NCI-H2081 treated with DMSO at 0.1 percent for 48 hours (cell line): ENCODE data around the gene REC8.
"Not testable (repeated sequence)": the region's sequence is repeated elsewhere in the genome, so short reads cannot be mapped to it uniquely, and the experiment has no call there.

ENCODE experiments used
- DNase-seq: peaks from one replicate; lab custom pipeline; 2025; lab: John Stamatoyannopoulos, UW

Gene REC8

DNA sequence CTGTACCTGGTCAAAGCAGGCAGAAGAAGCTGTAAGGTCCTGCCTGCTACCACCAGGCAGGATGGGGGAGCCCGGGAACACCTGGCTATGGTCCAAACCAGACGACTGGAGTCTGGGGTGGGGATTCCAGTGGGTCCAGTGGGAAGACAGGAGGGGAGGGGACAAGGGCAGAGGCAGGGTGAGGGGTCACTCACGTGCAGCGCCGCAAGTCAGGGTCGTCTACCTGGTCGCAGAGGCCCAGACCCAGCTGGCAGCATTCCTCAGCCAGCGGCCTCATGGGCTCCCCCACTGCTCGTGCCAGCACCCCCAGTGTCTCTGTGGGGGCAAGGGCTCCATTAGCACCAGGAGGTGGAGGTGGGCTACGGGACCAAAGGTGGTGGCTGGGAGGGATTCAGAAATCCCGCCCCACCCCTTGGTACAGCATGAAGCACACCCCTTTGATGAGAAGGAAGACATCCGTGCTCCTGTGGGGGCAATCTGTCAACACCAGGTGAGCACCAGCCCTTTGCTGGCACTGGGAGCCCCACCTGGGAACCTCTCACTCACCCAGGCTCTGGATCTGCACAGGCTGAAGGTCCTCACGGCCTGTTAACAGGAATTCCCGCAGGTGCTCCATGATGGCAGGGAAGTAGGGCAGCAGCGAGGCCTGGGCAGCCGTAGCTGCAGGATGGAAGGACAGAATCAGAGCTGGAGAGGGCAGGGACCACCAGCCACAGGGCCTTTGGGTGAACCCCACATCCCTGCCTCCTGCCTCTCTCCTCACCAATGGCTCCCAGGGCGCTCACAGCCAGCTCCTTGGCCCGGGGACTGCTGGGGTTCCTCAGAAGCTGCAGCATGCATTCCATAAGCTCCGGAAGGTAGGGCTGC, 12.5 kb downstream of the REC8 start:
- no peak for DNase-seq

DNA sequence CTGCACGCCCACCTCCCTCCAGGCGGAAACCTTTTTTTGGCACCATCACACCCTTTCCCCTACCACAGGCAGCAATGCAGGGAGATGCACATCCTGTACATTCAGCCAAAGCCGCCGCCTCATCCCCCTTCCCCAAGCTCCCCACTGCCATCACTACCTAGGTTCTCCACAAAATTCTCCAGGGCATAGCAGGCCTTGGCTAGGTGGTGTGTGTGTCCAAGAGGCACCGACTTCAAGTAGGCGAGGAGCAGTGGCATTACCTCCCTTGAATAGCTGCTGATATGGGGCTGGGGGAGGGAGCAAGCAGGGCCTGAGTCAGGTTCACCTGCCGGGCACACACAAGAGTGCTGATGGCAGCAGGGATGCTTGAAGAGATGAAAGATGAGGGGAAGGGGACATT, 13.1 kb downstream of the REC8 start:
- DNase-seq = no peak

DNA sequence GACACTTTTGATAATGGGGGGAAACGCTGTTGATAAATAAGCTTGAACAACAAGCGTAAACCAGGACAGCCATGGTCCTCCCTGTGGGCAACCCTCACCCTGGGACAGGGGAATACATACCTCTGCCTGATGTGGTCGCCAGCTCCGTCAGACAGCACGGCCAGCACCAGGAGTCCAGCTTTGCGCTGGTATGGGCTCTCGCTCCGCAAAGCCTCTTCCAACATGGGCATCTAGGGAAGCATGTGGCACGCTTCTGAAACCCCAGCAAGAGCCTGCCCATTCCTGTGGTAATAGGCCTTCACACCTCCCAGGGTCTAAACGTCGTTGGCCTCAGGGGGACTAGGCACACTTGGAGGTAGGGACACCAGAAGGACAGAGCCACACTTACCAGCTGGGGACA, 13.9 kb downstream of the REC8 start:
- no peak for DNase-seq

DNA sequence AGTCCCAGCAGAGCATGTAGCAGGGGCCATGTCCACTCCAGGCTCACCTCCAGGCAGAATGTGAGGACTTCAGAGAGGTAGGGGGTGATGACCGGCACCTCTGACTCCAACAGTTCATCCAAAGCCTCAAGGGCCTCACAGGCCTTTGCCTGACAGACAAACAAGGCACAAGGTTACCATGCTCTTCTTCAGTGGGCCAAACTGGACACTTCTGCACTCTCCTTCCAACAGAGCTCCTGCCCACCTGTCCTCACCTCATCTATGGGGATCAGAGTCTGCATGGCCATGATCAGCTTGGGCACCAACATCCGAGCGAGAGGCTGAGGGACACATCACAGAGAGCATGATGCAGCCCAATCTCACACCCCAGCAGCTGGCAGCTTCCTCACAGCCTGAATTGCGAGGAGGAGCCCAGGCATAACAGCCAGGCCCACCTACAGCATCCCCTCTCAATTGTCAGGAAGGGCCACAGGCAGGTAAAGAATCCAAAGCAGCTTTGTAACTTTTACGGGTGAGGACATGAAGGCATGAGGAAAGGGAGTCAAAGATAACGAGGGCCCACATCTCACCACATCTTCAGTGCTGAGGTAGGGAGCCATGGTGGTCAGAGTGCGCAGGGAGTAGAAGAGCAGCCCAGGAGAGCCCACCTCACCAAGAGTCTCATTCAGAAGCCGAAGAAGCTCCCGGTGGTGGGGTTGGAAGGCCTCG, 15.1 kb downstream of the REC8 start:
- DNase-seq = no peak

DNA sequence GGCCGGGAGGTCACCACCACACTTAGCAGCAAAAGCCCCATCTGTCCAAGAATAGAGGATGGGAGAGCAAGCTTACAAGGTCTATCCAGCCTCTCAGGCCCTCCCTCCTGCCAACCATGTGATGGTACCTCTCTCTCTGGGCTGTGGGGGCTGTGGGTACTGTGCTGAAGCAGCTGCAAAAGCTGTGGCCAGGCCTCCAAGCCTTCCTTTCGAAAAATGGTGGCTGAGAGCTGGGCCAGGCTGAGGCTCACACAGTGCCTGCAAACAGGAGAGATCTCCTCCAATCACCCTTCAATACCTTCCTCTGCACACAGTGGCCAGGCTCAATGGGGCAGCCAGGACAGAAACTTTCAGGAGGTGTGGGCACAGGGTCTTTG, 15.6 kb downstream of the REC8 start:
- DNase-seq = no peak

DNA sequence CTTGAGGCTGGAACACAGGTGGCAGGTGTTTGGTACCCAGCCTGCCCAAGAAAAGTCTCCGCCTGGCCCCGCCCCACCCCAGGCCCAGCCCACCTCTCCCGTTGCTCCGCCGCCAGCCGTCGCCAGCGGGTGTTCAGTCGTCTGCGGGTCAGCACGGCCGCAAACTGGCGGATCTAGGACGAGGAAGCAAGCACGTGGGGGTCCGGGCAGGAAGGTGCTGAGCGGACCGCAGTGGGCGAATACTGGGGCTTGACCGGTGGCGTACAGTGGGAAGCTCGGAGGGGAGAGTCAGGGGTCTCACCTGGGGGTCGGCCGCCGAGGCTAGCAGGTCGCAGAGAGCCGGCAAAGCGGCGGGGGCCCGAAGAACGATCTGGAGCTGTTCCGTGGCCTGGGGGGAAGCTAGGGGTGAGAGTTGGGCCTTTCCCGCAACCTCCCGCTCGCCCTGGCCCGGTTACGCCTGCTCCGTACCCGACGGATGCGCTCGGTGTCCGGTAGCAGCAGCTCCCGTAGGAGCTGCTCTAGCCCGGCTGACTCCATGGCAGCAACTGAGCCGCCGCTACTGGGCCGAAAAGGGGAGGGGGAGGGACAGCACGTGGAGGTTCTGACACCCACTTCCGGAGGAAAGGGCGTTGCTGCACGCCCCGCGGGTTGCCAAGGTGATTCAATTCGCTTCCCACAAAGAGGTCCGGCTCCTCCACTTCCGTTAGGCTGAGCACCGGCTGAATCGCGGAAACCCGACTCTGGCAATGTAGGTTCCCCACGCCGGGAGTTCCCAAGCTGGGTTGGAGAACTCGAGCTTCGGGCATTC, 16.6 kb downstream of the REC8 start, which contains the start of gene IPO4:
IPO4 (minus strand) TSS at position 566 of the 808 bp plus-strand sequence; CDS start at position 537, 29 bp downstream.
- peak; percentile 84 for DNase-seq

DNA sequence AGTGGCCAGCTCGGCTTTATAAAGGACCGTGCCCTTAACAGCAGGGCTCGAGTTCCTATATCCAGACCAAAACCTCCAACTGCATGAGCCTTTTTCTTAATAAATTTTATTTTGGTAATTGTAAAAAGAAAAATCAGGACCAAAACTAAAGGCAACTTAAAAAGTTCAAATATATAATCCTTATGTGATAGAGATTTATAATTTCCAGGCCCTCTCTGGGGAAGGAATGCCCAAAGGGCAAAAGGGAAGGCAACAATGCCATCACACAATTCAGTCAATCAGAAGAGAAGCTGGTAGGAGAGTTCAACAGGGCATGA, 17.1 kb downstream of the REC8 start:
- no peak for DNase-seq

DNA sequence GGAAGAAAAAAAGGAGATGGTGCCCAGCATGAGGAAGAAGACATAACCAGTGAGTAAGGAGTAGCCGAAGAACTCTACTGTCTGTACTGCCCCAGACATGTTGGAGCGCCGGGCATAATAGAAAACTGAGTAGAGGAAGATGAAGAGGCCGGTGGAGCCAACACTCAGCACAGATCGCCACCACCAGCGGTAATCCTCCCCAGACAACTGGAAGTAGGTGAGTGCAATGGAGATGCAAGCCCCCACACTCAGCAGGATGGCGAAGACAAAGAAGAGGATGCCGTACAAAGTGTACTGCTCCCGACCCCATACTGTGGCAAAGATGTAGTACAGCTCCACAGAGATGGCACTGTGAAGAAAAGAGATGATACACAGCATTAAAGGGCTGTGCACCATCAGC, 17.6 kb downstream of the REC8 start:
- no peak for DNase-seq

DNA sequence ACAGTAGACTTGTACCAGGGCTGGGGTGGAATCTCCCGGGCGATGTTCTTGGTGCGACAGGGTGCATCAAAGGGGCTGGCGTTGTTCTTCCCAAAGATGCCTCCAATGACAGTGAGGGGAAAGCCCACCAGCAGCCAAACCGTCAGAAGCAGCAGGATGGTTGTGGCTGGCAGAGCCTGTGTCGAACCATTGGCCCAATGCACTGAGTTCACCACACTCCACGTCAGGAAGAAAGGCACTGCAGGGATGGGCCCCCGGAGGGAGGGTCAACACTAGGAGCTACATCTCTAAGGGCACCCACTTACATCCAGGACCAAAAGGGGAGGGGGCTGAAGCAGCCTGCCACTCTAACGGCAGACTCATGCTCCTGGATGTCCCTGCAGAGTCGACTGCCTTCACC, 18.5 kb downstream of the REC8 start:
- no peak for DNase-seq

DNA sequence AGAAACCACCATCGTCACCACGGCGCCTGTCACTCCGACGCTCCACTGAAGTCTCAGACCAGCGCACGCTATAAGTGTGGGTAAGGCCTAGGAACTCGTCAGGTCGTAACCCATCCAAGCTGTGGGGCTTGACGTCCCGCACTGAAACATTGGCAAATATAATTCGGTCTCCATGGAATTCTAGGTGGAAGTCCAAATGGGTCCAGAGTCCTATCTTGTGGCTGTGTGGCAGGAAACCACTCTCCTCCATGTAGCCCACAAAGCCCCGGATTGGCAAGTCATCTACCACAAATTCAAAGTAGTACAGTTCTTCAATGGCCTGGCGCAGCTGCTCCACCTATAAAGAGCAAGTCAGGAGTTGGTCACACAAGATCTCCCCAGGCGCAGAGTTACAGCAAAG, 21.1 kb downstream of the REC8 start:
- no peak for DNase-seq

DNA sequence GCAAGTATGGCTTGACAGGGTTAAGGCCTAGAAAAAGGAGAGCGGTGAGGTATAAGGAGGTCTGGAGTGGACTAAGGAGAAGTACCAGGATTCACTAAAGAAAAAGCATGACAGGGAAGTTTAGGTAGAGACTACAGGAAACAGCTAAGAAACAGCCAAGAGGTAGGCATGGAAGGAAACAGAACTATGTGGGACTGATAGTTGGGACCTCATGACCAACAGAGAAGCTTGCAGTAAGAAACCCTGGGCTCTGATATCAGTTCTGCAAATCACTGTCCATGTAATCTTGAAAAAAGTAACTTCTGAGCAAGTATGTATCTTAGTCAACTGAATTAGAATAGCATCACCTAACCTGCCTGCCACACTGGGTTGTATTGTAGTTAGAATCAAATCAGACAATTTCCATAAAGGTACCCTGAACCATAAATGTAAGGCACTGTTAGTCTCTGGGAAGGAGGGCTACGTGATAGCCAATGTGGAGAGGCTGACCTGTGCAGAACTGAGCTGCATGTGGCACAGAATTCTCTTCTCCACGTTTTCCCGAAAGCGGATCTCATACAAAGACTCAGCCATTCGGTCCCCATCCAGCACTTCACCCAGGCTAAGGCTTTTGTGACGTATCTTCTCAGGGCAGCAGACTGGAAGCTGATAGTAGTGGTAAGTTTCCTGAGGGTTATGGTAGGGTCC, 22.4 kb downstream of the REC8 start:
- no peak for DNase-seq

DNA sequence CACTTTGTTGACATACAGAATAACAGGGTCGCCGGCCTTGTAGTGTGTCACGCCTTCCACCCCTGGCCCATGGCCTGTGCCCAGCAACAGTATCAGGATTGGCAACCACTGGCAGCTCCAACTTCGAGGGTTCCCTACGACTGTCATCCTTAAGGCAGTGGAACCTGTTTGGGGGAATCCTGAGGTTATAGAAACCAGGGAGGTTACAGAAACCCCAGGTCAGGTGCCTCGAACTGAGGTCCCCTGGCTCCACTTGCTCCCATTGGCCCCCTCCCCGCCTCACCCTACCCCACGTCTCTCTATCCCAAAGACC, 22.9 kb downstream of the REC8 start:
- DNase-seq = no peak

DNA sequence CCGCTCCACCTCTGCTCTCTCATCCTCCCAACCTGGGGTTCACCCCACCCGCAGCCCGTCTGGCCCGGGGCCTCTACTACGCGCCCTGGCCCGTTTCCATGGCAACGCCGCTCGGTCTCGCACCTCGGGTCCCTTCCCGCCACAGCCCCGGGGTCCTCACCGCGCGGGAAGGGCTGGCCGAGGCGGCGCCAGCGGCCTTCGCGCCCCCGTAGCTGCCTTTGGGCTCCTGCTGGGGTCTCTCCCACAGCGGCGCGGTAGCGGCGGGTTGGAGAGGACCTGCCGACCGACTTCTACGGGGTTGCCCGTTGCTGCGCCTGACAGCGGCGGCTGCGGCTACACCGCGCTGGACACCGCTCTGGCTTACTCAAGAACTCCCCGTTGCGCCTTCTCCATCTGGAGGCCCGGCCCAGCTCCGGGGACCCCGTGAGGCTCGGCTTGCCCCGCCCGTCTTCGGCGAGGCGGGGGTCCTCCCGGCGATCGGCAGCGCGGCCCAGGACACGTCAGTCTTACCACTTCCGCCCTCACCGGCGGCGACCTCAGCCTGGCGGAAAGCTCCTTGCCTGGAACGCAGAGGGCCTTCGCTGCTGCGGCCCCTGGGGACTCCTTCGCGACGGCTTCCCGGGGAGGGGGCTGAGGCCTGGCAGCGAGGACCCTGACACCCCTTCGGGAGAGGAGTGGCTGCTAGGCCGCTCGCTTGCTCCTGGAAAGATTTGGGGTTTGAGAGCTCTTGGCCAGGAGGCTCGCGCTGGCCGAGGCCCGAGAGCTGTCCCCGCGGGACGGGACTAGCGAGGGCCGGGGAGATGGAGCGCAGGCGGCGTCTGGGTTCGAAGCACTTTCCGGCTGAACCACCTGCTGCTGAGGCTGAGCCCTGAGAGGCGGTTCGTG, 23.5 kb downstream of the REC8 start, which contains the start of gene TM9SF1:
TM9SF1 (minus strand) TSS at position 256 of the 885 bp plus-strand sequence. CDS start 422 bp downstream, outside the sequence.
- peak; percentile 12 for DNase-seq

DNA sequence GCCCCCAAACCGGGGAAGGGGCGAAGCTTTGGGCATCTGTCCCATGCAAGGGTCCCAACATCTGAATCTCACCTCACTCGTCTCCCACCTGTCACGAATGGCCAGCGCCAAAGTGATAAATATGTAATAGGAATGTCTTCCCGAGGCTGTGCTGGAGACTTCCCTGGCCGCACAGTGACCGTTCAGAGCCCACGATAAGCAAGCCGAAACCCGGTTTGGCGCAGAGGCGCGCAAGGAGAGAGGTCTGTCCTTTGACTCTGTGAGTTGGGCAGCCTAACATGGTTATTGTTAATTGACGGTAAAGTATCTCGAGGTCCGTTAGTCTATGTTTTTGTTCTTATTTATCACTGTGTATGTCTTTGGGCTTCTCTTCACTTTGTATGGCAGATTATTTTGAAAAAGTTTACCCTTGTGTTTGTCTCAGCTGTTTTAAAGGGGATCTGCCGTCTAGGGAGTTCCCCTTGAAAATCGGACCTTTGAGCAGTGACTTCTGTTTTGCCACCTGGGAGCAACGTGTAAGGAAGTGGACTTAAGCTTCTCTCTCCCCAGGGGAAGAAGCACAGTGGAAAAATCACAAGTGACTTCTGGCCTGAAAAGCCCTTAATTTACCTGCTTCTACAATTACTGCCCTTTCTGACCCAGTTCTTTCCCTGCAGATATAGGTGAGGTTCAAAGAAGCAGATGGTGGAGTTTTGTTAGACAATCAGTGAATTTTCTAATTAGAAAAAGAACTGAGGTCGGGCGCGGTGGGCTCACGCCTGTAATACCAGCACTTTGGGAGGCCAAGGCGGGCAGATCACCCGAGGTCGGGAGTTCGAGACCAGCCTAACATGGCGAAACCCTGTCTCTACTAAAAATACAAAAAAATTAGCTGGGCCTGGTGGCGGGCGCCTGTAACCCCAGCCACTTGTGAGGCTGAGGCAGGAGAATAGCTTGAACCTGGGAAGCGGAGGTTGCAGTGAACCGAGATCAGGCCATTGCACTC, 24.5 kb downstream of the REC8 start:
- DNase-seq = no peak

DNA sequence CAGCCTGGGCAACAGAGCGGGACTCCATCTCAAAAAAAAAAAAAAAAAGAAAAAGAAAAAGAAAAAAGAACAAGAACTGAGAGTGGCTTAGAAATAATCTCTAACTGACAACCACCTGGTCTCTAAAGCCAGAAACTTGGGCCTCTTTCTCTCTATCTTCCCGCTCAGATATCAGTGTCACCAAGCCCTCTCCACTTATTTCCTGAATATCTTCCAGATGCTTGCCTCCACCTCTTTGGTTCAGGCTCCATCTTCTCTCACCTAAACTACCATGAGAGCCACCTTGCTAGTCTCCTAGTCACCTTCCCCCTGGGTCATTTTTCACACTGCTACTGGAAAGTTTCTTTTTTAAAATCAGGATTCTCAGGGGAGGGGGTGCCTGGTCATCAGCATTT, 25.2 kb downstream of the REC8 start:
- no peak for DNase-seq

DNA sequence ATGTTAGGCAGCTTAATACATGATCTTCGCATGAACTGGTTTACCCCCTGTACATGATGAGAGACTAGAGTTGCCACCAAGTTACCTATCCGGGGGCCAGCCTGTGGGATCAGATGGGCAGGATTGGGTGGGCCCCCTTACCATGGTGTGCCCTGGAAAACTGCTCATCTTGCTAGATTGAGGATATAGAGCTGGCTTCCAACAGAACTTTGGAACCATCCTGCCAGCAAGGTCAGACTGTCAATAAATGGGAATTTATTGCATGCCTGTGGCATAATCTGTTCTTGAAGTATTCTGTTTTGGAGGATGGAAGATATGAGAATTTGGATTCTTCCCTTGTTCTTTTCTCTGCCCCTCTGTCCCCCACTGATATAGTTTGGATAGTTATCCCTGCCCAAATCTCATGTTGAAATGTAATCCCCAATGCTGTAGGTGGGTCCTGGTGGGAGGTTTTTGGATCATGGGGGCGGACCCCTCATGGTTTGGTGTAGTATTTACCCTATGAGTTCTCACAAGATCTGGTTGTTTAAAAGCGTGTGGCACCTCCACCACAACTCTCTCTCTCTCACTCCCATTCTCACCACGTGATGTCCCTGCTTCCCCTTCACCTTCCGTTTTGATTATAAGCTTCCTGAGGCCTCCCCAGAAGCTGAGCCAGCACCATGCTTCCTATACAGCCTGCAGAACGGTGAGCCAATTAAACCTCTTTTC, 27.1 kb downstream of the REC8 start:
- DNase-seq = no peak

DNA sequence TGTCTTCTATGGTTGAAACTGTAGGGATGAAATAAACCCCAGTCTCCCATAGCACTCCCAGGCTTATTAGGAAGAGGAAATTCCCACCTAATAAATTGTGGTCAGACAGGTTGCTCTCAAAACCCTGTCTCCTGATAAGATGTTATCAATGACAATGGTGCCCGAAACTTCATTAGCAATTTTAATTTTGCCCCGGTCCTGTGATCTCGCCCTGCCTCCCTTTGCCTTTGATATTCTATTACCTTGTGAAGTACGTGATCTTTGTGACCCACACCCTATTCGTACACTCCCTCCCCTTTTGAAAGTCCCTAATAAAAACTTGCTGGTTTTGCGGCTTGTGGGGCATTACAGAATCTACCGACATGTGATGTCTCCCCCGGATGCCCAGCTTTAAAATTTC, 30.7 kb downstream of the REC8 start:
- DNase-seq = not testable (repeated sequence)

DNA sequence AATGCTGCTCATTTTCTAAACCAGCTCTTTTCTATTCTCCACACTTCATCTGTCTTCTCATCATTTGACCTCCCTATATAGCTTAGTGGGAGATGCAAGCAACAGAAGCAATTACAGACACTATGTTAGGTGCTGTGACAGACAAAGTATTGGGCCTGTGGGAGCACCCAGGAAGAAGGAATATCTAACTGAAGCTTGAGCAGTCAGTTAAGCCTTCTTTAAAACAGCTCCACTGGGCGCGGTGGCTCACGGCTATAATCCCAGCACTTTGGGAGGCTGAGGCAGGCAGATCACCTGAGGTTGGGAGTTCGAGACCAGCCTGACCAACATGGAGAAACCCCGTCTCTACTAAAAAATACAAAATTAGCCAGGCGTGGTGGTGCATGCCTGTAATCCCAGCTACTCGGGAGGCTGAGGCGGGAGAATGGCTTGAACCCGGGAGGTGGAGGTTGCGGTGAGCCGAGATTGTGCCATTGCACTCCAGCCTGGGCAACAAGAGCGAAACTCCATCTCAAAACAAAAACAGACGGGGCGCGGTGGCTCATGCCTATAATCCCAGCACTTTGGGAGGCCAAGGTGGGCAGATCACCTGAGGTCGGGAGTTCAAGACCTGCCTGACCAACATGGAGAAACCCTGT, 31.5 kb downstream of the REC8 start:
- not testable (repeated sequence) for DNase-seq
